Endometrial microvascular endothelial cells (primary cell): ENCODE measurements around the gene GAL3ST2. TPM values are rescaled to one million over a fixed set of nuclear protein-coding genes. Genes with fewer than 3 reads are reported as not detected.
"Not testable (repeated sequence)": the region's sequence is repeated elsewhere in the genome, so short reads cannot be mapped to it uniquely, and the experiment has no call there.

Experiments used
- in situ Hi-C: cut with HindIII; loops from 2 replicates; pipeline ENCODE4 v1.10.0; 2017; ENCODE audit warnings: low sequenced_read_pairs, low pct_unique_long_range_greater_than_20kb; ENCODE audit errors: inconsistent ontology term
- total RNA-seq: library from RNA; depleted of rRNA; stranded (reverse); fragments of >200 nt; gene quantifications from one replicate; pipeline ENCODE4 v1.2.3, GENCODE V29; 2015; ENCODE audit errors: inconsistent ontology term

The GAL3ST2 gene
- total RNA-seq, 1 donor from 2014 or later: not detected

DNA sequence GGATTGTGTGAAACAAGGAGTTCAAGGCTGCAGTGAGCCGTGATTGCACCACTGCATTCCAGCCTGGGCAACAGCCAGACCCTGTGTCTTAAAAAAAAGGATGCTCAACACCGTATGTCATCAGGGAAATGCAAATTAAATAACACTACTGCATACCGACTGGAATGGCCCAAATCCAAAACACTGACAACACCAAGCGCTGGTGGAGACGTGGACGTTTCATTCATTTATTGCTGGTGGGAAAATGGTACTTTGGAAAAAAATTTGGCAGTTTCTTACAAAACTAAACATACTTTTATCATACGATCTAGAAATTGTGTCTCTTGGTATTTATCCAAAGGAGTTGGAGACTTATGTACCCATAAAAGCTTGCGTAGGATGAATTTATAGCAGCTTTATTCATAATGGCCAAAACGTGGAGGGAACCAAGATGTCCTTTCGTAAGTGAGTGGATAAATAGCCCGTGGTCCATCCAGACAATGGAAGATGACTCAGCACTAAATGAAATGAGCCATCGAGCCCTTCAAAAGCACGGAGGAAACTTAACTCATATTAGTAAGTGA is 56.6 kb downstream of the GAL3ST2 start:
- in situ Hi-C loops: no loop called here

DNA sequence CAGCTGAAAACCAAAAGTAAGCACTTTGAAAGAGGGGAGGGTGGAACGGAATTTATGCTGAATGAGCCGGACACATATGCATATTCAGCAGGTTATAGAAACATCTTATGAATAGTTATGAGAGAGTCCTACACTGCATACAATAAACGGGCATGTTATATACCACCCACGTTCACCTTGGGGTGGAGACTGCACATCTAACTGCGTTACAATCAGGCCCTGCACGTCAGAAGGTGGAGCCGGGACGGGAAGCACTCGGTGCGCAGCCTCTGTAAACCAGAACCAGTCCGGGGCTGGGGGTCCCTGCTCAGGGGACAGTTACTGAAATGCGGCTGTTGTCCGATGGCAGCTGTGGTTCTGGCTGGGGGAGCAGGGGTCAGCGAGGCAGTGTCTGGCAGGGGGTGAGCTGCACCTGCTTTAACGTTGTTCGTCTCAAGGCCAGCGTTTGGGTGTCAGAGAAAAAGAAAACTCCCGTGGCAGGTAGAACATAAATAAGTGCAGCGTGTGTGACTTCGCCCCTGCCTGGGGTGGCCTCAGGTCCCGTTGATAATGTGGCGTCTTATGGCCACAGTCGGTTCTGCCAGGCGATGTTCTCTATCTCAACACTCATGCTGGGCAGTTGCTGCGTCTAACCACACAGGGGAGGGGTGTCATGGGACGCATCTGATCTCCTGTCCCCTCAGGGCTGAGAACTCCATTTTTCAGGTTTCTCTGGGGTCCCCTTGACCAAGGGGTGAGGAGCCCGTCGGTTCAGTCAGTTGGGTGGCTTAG is 57.3 kb downstream of the GAL3ST2 start:
- in situ Hi-C loops: not testable (repeated sequence)

DNA sequence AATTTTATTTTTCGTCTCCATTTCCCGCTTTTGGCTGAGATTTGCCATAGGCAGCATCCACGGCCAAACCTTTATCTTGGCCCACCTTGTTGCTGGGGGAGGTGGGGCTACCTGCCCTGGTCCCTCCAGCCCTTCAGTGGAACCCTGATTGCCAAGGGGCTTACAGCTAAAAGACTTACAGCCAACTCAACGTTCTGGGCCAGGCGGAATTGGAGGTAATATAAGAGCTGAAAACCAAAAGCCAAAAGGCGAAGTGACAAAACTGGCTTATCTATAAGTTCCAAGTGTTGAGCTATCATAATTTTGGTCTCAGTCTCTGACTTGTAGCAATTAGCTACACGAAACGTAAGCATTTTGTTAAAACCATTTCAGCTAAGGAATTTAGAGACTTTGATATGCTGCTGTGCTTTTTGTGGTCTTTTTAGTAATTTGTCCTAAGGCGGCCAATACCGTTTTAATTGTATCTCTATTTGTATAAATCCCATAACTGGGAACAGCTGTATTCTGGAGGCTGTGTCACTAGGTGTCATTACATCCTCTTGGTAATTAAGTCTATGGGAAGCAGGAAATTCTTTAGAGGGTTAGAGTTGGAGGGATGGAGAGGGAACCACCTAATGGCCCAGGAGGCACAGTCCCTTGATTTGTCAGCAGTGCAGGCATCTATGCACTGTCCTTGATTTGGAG is 58.0 kb downstream of the GAL3ST2 start:
- in situ Hi-C loops: no loop called here

DNA sequence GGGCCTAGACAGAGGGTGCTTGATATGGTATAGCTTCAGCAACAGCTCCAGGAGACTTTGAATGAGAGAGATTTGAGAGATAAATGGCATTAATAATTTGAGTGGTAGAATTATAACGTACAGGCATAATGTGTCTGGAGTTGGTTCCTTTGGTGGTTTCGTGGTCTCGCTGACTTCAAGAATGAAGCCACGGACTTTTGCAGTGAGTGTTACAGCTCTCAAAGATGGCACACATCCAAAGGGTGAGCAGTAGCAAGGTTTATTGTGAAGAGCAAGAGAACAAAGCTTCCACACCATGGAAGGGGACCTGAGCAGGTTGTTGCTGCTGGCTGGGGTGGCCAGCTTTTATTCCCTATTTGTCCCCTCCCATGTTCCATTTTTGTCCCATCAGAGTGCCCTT is 59.0 kb downstream of the GAL3ST2 start:
- in situ Hi-C loops: no loop called here

DNA sequence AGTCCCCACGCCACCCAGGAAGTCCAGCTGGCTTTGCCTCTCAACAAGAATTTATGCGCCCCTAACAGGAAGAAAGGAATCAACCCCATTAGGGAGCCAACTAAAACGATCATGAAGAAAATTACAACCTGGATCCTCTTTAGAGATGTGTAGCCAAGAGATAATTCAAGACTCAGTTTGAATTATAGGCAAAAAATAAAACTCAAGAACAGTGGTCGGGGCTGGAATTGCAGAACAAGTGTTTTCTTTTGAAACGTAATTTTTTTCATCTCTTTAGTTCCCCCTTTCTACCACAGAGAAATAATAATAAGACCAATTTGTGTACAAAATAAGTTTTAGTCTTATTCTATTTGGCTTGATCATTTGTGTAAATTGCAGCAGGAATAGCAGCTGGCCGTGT is 59.7 kb downstream of the GAL3ST2 start:
- in situ Hi-C loops: no loop called here

DNA sequence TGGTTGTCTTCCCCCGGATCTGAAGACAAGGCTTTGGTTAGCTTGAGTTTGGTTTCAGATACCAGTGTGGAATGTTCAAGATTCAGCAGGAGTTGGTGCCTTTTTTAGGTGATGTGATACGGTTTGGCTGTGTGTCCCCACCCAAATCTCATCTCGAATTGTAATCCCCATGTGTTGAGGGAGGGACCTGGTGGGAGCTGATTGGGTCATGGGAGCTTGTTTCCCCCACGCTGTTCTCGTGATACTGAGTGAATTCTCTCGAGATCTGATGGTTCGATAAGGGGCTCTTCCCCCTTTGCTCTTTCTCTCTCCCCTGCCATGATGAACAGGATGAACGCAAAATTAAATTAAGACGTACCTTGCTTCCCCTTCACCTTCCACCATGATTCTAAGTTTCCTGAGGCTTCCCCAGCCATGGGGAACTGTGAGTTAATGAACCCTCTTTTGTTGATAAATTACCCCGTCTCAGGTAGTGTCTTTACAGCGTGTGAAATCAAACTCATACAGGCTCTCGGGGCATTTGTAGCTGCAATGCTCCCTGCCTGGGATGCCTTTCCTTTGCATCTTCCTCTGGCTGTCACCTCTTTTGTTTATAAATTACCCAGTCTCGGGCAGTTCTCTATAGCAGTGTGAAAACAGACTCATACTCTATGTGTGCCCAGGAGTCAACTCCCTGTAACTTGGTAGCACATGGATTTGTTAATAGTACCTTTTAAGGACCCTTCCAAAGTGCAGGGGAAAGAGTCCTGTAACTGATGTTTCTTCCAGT is 60.8 kb downstream of the GAL3ST2 start:
- in situ Hi-C loops: no loop called here

DNA sequence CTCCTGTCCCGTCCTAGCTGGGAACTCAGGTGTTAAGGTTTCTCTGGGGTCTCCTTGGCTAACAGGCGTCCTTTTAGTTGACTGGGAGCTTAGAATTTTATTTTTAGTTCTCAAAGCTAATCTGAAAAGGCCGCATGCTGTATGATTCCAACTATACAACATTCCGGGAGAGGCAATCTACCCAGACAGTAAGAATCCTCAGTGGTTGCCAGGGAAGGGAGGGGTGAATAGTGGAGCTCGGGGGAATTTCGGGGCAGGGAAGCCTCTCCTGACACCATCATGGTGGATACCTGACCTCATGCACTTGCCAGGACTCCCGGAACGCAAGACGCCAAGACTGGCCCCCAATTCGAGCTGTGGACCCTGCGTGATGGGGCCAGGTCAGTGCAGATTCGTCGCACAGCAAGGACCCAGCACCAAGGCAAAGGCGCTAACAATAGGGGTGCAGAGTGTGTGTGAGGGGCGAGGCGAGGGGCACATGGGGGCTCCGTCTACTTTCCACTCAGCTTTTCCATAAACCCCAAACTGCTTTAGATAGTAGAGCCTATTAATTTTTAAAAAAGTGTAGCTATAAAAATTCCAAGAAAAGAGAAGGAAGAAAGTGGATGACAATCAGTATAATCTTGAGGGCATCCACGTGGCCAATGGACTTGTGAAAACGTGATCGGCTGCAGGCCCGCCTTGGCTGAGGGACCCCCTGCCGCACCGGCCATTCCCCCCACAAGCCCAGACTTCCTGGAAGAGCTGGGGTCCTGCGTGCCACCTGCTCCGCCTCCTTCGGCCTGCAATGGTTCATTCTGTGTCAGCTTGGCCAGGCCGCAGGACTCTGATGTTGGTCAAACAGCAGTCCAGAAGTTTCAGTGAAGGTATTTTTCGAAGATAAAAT is 64.8 kb downstream of the GAL3ST2 start:
- in situ Hi-C loops: no loop called here

DNA sequence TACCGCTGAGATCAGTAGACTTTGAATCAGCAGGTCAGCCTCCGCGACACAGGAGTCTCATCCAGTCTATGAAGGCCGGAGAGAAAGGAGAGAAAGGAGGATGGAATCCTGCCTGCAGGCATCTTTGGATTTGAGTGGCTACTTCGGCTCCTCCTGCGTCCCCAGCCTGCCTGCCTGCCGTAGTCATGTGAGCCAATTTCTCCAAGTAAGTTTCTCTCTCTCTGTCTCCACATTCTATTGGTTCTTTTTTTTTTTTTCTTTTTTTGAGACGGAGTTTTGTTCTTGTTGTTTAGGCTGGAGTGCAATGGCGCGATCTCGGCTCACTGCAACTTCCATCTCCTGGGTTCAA is 65.4 kb downstream of the GAL3ST2 start:
- in situ Hi-C loops: no loop called here

DNA sequence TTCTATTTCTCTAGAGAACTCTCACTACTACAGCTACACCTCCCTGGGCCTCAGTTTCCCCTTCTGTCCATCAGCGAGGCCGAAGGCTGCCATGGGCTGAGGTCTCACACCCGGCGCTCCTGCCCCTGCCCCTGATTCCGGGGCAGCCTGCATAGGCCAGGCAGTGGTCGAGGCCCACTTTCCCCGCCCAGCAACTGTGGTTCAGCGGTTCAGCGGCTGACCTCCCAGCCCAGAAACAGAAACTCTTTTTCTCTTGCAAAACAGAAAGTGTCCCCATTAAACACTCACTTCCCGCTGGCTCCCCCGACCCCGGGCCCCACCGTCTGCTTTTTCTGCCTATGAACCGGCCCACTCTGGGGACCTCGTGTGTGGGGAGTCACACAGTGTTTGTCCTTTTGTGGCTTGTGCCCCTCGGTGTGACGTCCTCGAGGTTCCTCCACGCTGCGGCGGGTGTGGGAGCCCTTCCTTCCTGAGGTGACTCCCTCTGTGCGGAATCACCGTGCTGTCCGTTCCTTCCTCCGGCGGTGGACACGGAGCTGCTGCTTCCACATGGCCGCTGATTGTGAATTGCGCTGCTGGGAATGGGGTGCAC is 66.1 kb downstream of the GAL3ST2 start:
- in situ Hi-C loops: no loop called here

DNA sequence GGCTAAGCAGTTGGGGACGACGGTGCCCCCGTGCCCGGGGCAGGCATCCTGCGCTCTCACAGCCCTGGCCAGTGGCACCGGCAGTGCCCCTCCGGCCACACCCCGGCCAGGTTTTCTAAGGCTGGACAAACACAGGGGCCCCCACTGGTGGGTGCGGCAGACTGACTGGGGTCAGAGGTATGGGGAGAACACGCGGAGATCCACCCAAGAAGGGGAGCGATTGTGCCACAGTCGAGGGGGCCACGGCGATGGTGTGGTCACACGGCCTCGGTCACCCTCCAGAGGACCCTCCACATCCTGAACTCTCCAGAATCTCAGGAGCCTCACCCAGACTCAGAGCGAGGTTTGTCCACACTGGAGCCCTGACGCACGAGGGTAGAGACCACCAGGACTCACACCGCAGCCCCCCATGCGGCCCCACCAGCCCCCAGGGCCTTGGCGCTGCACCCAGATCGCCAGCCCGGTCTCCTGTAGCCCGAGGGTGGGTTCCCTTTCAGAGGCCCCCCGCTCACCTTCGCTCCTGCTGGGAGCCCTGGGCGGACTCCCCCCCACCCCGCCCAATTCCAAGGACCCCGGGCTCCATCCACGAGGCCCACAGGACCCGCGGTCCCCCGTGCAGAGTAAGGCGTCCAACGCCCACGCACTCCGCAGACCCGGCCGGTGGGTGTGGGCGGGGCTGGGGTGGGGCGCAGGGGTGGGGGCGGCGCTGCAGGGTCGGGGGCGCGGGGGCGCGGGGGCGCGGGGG is 66.9 kb downstream of the GAL3ST2 start:
- in situ Hi-C loops: no loop called here

DNA sequence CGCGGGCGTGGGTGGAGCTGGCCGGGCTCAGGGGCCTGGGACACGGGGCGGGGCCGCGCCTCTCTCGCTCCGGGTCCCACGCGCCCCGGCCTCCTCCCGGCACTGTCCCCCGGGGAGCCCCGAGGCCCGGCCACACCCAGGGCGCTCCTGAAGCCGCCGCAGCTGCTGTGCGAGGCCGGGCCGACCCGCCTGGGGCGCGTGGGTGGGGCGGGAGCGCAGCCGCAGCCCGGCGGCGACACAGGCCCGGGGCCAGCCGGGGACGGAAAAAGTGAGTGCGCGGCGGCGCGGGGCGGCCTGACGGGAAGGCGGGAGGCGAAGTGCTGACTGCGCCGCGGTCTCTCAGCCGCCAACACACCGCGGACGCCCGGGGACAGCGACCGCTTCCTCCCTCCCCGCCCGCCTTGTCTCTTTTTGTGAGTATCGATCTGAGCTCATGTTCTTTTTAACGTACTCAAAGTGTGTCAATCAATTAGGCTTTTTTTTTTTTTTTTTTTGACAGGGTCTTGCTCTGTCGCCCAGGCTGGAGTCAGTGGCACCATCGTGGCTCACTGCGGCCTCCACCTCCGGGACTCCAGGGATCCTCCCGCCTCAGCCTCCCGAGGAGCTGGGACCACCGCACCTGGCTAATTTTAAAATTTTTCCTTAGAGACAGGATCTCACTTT is 67.6 kb downstream of the GAL3ST2 start:
- in situ Hi-C loops: no loop called here

DNA sequence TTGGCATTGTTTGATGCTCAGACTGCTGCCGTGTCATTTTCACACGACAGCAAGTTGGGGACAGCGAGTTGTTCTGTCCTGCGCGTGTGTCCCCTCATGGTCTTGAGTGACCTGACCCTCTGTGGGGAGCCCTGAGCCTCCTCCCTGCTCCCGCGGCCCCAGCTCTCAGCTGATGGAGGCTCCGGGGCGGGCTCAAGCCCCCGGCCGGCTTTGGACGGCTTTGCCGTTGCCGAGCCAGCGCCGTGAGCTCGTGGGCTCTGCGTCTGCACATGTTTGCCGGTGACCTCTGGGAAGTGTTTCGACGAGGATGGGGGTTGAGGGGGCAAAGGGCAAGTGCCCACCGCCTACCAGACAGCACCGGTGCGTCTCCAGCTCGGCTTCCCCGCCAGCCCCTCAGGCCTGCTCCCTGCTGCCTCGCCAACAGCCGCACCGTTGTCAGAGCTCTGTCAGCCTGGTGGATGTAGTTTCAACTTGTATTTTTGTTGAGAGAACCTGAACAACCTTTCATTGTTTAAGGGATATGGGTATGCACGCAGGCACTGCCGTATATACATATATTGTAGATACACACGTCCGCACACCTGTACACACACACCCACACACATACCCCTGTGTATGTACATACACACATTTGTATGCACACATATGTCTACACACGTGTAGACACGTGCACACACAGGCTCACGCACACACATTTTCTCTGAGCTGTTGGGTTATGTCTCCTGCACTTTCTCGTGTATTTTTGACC is 68.4 kb downstream of the GAL3ST2 start:
- in situ Hi-C loops: no loop called here

DNA sequence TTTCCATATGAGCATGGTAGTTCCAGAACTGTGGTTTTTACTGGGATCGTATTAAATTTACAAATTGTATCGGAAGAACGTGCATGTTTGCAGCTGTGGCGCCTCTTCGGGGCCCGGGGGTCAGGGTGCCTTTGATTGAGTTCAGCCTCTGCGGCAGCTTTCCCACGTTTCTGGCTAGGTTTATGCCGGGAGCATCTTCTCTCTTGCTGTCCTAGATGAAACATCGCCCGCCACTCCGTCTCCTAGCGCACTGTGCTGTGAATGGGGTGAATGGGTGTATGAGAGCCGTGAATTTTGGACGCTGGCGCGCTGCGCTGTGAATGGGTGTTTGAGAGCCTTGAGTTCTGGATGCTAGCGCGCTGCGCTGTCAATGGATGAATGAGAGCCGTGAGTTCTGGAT is 69.8 kb downstream of the GAL3ST2 start:
- in situ Hi-C loops: no loop called here

DNA sequence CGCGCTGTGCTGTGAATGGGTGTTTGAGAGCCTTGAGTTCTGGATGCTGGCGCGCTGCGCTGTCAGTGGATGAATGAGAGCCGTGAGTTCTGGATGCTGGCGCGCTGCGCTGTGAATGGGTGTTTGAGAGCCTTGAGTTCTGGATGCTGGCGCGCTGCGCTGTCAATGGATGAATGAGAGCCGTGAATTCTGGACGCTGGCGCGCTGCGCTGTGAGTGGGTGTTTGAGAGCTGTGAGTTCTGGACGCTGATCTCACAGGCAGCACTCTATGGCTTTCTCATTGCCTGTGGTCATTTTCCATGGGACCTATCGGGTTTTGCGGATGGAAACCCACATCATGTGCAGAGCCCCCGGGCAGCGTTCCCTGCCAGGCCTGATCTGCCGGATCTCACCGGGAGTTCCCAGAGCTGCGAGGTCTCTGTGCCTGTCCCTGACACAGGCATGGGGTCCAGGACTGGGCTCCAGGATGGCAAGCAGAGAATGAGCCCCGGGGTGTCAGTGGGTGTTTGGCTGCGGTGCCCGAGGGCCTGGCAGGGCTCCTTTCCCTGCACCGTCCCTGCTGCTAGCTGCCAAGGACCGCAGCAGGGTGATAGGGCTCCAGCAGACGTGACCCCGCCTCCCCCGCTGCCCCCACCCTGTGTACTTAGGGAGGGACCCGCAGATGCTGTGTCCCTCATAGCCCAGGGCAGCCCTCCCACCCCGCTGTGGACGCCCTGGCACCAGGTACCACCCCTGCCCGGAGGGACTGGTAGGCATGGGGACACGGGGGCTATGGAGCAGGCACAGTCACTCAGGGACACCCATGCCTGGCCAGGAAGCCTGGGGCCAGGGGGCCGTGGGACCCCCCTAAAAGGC is 72.4 kb downstream of the GAL3ST2 start:
- in situ Hi-C loops: no loop called here

DNA sequence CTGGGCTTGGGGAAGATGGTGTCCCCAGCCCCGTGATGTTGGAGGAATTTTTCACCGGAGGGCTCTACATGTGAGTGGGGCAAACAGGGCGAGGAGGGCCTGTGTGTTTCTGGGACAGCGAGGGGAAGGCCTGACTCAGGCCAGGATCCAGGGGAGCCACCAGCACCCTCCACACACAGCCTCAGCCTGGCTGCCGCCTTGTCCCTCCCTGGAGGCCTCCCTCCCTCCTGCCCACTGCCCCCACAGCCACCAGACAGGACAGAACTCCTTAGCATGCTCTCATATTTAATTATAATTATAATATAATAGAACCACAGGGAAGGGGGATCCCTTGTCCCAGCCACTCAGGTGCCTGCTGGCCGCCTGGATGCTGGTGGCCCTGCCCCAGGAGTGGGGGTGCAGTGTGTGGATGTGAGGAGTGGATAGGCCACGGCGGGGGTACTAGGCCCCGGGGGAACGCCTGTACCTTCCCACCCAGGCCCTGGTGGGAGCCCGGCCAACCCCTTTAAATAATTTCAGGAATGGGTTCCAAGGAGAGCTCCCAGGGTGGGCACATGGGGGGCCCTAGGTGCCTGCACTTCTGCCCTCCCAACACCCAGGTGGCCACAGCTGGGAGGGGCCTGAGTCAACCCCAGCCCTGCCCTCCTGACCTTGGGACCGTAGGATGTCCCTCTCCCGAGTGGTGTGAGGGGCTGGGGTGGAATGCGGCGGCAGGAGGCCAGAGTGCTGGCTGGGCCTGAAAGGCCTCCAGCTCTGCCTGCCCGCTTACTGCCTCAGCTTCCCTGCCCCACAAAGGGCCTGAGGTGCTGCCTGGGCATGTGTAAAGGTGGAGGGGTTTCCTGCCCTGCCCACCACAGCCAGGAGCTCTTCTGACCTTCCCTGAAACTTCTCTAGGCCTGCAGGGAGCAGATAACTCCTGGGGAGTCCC is 73.3 kb downstream of the GAL3ST2 start:
- in situ Hi-C loops: no loop called here
